Measurements from ENCODE around the gene PCDHB11. TPM values are rescaled to one million over a fixed set of nuclear protein-coding genes. Genes with fewer than 3 reads are reported as not detected.
"Not testable (repeated sequence)": the region's sequence is repeated elsewhere in the genome, so short reads cannot be mapped to it uniquely, and the experiment has no call there.

The PCDHB11 gene
- total RNA-seq, 4 donors from 2014 or later: 1.4 to 3.5 (median 2.1) TPM

- TF ChIP-seq CTCF (IDR thresholded peaks at IDR 0.05; ENCODE audit: low read depth): no peak
These were observed 23.5 kb upstream of the PCDHB11 start for GRCh38 chr5:141175933-141176332.

GRCh38 chr5:141177577-141178191, 21.7 kb upstream of the PCDHB11 start, which contains the start of gene PCDHB8:
PCDHB8 (plus strand) TSS chr5:141177790; CDS start chr5:141178035, 245 bp downstream.
- not testable (repeated sequence) for TF ChIP-seq CTCF (IDR thresholded peaks at IDR 0.05; ENCODE audit: low read depth)

GRCh38 chr5:141180313-141180712, 19.1 kb upstream of the PCDHB11 start:
- no peak for TF ChIP-seq CTCF (IDR thresholded peaks at IDR 0.05; ENCODE audit: low read depth)

GRCh38 chr5:141182248-141182647, 17.2 kb upstream of the PCDHB11 start, which contains the start of gene PCDHB16:
PCDHB16 (plus strand) TSS chr5:141182387; CDS start chr5:141182560, 173 bp downstream.
- no peak for TF ChIP-seq CTCF (IDR thresholded peaks at IDR 0.05; ENCODE audit: low read depth)

- TF ChIP-seq CTCF (IDR thresholded peaks at IDR 0.05; ENCODE audit: low read depth): no peak
These were observed 12.4 kb upstream of the PCDHB11 start, which contains the start of gene PCDHB9 for GRCh38 chr5:141186897-141187512. PCDHB9 (plus strand) TSS chr5:141187161; CDS start chr5:141187319, 158 bp downstream.

GRCh38 chr5:141192110-141192725, 7.2 kb upstream of the PCDHB11 start, which contains the start of gene PCDHB10:
PCDHB10 (plus strand) TSS chr5:141192353; CDS start chr5:141192553, 200 bp downstream.
- no peak for TF ChIP-seq CTCF (IDR thresholded peaks at IDR 0.05; ENCODE audit: low read depth)

GRCh38 chr5:141196363-141196762, 3.1 kb upstream of the PCDHB11 start:
- TF ChIP-seq CTCF (IDR thresholded peaks at IDR 0.05; ENCODE audit: low read depth): no peak

All from subcutaneous adipose tissue (tissue), 4 donors.